Ishikawa (cell line): ENCODE data around the gene FBLN1.

Experiments
- CEBPB ChIP-seq: IDR thresholded peaks from 2 replicates; pipeline ENCODE4 v1.6.1; 2012
- CREB1 ChIP-seq: IDR thresholded peaks from 2 replicates; pipeline ENCODE4 v1.6.1; 2012; ENCODE audit warnings: low read depth
- EGR1 ChIP-seq: IDR thresholded peaks from 2 replicates; pipeline ENCODE4 v1.6.1; 2012
- EP300 ChIP-seq: IDR thresholded peaks from 2 replicates; pipeline ENCODE4 v1.6.1; 2012; ENCODE audit warnings: borderline replicate concordance
- FOXM1 ChIP-seq: IDR thresholded peaks from 2 replicates; pipeline ENCODE4 v1.6.1; 2012; ENCODE audit warnings: low read depth, borderline replicate concordance
- MAX ChIP-seq: IDR thresholded peaks from 2 replicates; pipeline ENCODE4 v1.6.1; 2012
- NFIC ChIP-seq: IDR thresholded peaks from 2 replicates; pipeline ENCODE4 v1.6.1; 2012
- RAD21 ChIP-seq: IDR thresholded peaks from 2 replicates; pipeline ENCODE4 v1.6.1; 2012; ENCODE audit warnings: low read depth
- REST ChIP-seq: IDR thresholded peaks from 2 replicates; pipeline ENCODE4 v1.6.1; 2012; ENCODE audit warnings: low read depth, mild to moderate bottlenecking
- TAF1 ChIP-seq: IDR thresholded peaks from 2 replicates; pipeline ENCODE4 v1.6.1; 2012; ENCODE audit warnings: low read depth, mild to moderate bottlenecking
- TCF12 ChIP-seq: IDR thresholded peaks from 2 replicates; pipeline ENCODE4 v1.6.1; 2012; ENCODE audit warnings: low read depth
- TEAD4 ChIP-seq: IDR thresholded peaks from 2 replicates; pipeline ENCODE4 v1.6.1; 2012
- USF1 ChIP-seq: IDR thresholded peaks from 2 replicates; pipeline ENCODE4 v1.6.1; 2012
- YY1 ChIP-seq: IDR thresholded peaks from 2 replicates; pipeline ENCODE4 v1.6.1; 2012; ENCODE audit warnings: low read depth
- ZBTB7A ChIP-seq: IDR thresholded peaks from 2 replicates; pipeline ENCODE4 v1.6.1; 2012; ENCODE audit warnings: low read depth

The FBLN1 gene

GRCh38 chr22:45470871-45471270 is 31.8 kb upstream of the FBLN1 start:
- TF ChIP-seq TAF1 (no peak), YY1 (no peak), ZBTB7A (no peak), EP300 (no peak), REST (no peak), CREB1 (no peak), MAX (no peak), RAD21 (no peak), FOXM1 (no peak), USF1 (no peak), EGR1 (no peak), CEBPB (no peak), NFIC (no peak), TCF12 (no peak), TEAD4 (no peak)

GRCh38 chr22:45472426-45472825 is 30.3 kb upstream of the FBLN1 start:
- TF ChIP-seq TAF1 (no peak), REST (no peak), USF1 (no peak), MAX (no peak), CEBPB (no peak)

GRCh38 chr22:45473626-45474237 is 29.0 kb upstream of the FBLN1 start:
- TF ChIP-seq NFIC: no peak
- TF ChIP-seq USF1: no peak
- TF ChIP-seq FOXM1: no peak
- no peak for TF ChIP-seq REST
- TF ChIP-seq MAX: no peak
- no peak for TF ChIP-seq RAD21
- no peak for TF ChIP-seq YY1
- TF ChIP-seq TEAD4: no peak
- TF ChIP-seq TCF12: no peak
- TF ChIP-seq EP300: no peak
- no peak for TF ChIP-seq CREB1
- no peak for TF ChIP-seq CEBPB
- TF ChIP-seq TAF1: no peak
- no peak for TF ChIP-seq EGR1
- TF ChIP-seq ZBTB7A: no peak

- TF ChIP-seq ZBTB7A (no peak), MAX (no peak), CREB1 (no peak), TAF1 (no peak)
Observed at GRCh38 chr22:45475063-45475747, 27.5 kb upstream of the FBLN1 start.
